Caco-2 (cell line): ENCODE results near the gene CLSTN2. TPM values are rescaled to one million over a fixed set of nuclear protein-coding genes. Genes with fewer than 3 reads are reported as not detected.

Experiments used
- BruUV-seq: library from RNA; stranded (reverse); fragments of 400-500 nt; replicated peaks from 2 replicates; lab custom pipeline; 2021; lab: Mats Ljungman, UMichigan
- CTCF ChIA-PET: fragments of 300-600 bp; sonication (Branson Sonifier 250); formaldehyde crosslinking; loops from one replicate; lab custom pipeline; 2022; ENCODE audit warnings: antibody characterized with exemption; lab: Charles Lee
- POLR2A ChIA-PET: fragments of 300-600 bp; sonication (Branson Sonifier 250); formaldehyde crosslinking; loops from one replicate; lab custom pipeline; 2022; ENCODE audit warnings: antibody characterized with exemption; lab: Charles Lee
- DNase-seq, 2 experiments: peaks; one replicate each; pipeline versions ENCODE4 v3.0.0 to v3.0.0-alpha.2; 2020 to 2022
- H3K27me3 ChIP-seq: replicated peaks from 2 replicates; pipeline ENCODE4 v1.6.0; 2011; ENCODE audit warnings: low read length; ENCODE audit not compliant: control insufficient read depth, insufficient read depth
- H3K36me3 ChIP-seq: 2 replicates; pipeline ENCODE4 v1.5.1; 2011; ENCODE audit warnings: low read length; ENCODE audit not compliant: control insufficient read depth, insufficient read depth
- H3K4me1 ChIP-seq: fragments of 250-450 bp; sonication (Bioruptor Pico); 2 replicates; pipeline ENCODE4 v1.5.1; 2020; ENCODE audit warnings: mild to moderate bottlenecking
- H3K4me3 ChIP-seq: 2 replicates; pipeline ENCODE4 v1.5.1; 2011; ENCODE audit warnings: low read depth, mild to moderate bottlenecking, control low read depth, low read length
- H3K9me3 ChIP-seq: fragments of 250-450 bp; sonication (Bioruptor Pico); 2 replicates; pipeline ENCODE4 v1.5.1; 2020; ENCODE audit warnings: mild to moderate bottlenecking, moderate library complexity
- H3K27ac Mint-ChIP-seq: one replicate; pipeline ENCODE4 v1.8.0; 2022; ENCODE audit warnings: mixed read lengths; ENCODE audit not compliant: unreplicated experiment
- H3K27me3 Mint-ChIP-seq: one replicate; pipeline ENCODE4 v1.8.0; 2022; ENCODE audit warnings: mixed read lengths; ENCODE audit not compliant: insufficient read depth, unreplicated experiment
- H3K36me3 Mint-ChIP-seq: one replicate; pipeline ENCODE4 v1.8.0; 2022; ENCODE audit warnings: mild to moderate bottlenecking, mixed read lengths; ENCODE audit not compliant: insufficient read depth, unreplicated experiment
- H3K4me1 Mint-ChIP-seq: one replicate; pipeline ENCODE4 v1.8.0; 2022; ENCODE audit warnings: low read depth, mixed read lengths; ENCODE audit not compliant: unreplicated experiment
- H3K4me3 Mint-ChIP-seq: one replicate; pipeline ENCODE4 v1.8.0; 2022; ENCODE audit warnings: mild to moderate bottlenecking, moderate library complexity, mixed read lengths; ENCODE audit not compliant: unreplicated experiment
- H3K9me3 Mint-ChIP-seq: one replicate; pipeline ENCODE4 v1.8.0; 2022; ENCODE audit warnings: mixed read lengths; ENCODE audit not compliant: unreplicated experiment
- intact Hi-C: fragments of 100-400 bp; cut with micrococcal nuclease; formaldehyde crosslinking; loops from one replicate; pipeline ENCODE4 v1.10.0; 2022; ENCODE audit not compliant: unreplicated experiment
- total RNA-seq: library from RNA; stranded (reverse); gene quantifications from 2 replicates; pipeline ENCODE4 v1.2.3, GENCODE V29; 2022
- TF ChIP-seq, protein P1 (sequence below), 2 experiments: fragments of 200-600 bp in 1 of 2; IDR thresholded peaks; 1 replicate in 1 of 2; 2 replicates in 1 of 2; pipeline versions ENCODE4 v1.5.1 to v1.8.0; 2011 to 2022; ENCODE audit warnings: antibody characterized with exemption in 1 of 2, control low read depth in 1 of 2, inconsistent platforms in 1 of 2, low read depth in 1 of 2, low read length in 1 of 2, mild to moderate bottlenecking in 1 of 2, moderate library complexity in 1 of 2; ENCODE audit not compliant: insufficient read depth in 1 of 2, severe bottlenecking in 1 of 2, unreplicated experiment in 1 of 2

Gene CLSTN2
- total RNA-seq, 1 experiment from 2014 or later, result 26.1 TPM

DNA sequence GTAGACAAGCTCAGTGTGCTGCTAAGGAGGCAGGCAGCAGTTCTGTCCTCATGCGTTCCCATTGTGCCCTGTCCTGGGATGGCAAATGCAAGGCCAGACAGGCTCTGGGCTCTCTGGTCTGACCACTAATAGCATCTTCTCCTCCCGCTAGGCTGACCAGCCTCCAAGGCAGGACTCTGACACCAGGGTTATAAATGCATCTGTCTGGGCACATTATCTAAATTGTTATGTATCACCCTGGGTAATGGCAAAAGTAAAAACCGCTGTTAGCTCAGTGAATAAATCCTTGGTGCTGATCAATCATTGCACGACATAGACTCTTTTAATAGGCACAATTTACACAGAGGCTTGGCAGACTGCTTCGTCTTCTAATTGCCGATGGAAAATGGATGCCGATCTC, 85.6 kb downstream of the CLSTN2 start:
- H3K9me3 ChIP-seq, result no peaks in the 10 kb centered on the region
- no peak overlapping the region for H3K4me3 ChIP-seq
- ChIA-PET CTCF (no interaction called here), POLR2A (no interaction called here)
- TF ChIP-seq, protein P1, sequence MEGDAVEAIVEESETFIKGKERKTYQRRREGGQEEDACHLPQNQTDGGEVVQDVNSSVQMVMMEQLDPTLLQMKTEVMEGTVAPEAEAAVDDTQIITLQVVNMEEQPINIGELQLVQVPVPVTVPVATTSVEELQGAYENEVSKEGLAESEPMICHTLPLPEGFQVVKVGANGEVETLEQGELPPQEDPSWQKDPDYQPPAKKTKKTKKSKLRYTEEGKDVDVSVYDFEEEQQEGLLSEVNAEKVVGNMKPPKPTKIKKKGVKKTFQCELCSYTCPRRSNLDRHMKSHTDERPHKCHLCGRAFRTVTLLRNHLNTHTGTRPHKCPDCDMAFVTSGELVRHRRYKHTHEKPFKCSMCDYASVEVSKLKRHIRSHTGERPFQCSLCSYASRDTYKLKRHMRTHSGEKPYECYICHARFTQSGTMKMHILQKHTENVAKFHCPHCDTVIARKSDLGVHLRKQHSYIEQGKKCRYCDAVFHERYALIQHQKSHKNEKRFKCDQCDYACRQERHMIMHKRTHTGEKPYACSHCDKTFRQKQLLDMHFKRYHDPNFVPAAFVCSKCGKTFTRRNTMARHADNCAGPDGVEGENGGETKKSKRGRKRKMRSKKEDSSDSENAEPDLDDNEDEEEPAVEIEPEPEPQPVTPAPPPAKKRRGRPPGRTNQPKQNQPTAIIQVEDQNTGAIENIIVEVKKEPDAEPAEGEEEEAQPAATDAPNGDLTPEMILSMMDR (IDR thresholded peaks at IDR 0.05; ENCODE audit: insufficient read depth in 1 of 2, low read depth in 1 of 2, low read length in 1 of 2, severe bottlenecking in 1 of 2, unreplicated experiment in 1 of 2), result no peak
- H3K27me3 Mint-ChIP-seq, result no peaks in the 10 kb centered on the region
- no peaks in the 10 kb centered on the region for H3K36me3 ChIP-seq
- H3K27ac Mint-ChIP-seq, result no peak overlapping the region
- peaks cover 18% of the 10 kb centered on the region for H3K4me1 Mint-ChIP-seq
- H3K4me1 ChIP-seq, result peaks cover 9% of the 10 kb centered on the region
- no peak for DNase-seq
- no peak overlapping the region for H3K4me3 Mint-ChIP-seq
- H3K27me3 ChIP-seq, result no peaks in the 10 kb centered on the region
- intact Hi-C loops, result no loop called here
- no peaks in the 10 kb centered on the region for H3K9me3 Mint-ChIP-seq
- no TSS peak for BruUV-seq
- H3K36me3 Mint-ChIP-seq, result no peaks in the 10 kb centered on the region

DNA sequence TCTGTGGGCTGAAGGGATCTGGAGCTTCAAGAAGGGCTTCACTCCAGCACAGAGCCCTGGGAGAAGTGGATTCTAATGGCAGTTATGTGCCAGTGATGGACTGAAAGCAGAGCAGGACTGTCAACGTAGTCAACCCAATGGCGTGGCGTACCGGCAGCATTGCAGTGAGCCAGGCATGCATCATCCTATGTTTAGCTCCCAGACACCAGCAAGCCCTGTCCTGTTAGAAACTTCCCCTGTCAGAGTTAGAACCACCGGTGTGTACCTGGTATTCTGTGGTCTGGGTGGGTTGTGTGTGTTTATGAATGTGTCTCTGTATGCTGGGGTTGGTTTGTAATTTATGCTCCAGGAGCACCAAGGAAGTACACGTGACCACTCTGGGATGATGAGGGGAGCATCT, 86.3 kb downstream of the CLSTN2 start:
- Mint-ChIP-seq H3K9me3 (no peaks in the 10 kb centered on the region), H3K27ac (no peak overlapping the region), H3K27me3 (no peaks in the 10 kb centered on the region), H3K4me1 (peaks cover 18% of the 10 kb centered on the region), H3K4me3 (no peak overlapping the region), H3K36me3 (no peaks in the 10 kb centered on the region)
- Histone ChIP-seq H3K9me3 (no peaks in the 10 kb centered on the region), H3K4me1 (peaks cover 9% of the 10 kb centered on the region), H3K36me3 (no peaks in the 10 kb centered on the region), H3K27me3 (no peaks in the 10 kb centered on the region), H3K4me3 (no peak overlapping the region)
- ChIA-PET POLR2A (no interaction called here), CTCF (no interaction called here)
- TF ChIP-seq, protein P1 (IDR thresholded peaks at IDR 0.05; ENCODE audit: insufficient read depth in 1 of 2, low read depth in 1 of 2, low read length in 1 of 2, severe bottlenecking in 1 of 2, unreplicated experiment in 1 of 2), result no peak
- DNase-seq, result no peak
- no TSS peak for BruUV-seq
- intact Hi-C loops, result no loop called here

DNA sequence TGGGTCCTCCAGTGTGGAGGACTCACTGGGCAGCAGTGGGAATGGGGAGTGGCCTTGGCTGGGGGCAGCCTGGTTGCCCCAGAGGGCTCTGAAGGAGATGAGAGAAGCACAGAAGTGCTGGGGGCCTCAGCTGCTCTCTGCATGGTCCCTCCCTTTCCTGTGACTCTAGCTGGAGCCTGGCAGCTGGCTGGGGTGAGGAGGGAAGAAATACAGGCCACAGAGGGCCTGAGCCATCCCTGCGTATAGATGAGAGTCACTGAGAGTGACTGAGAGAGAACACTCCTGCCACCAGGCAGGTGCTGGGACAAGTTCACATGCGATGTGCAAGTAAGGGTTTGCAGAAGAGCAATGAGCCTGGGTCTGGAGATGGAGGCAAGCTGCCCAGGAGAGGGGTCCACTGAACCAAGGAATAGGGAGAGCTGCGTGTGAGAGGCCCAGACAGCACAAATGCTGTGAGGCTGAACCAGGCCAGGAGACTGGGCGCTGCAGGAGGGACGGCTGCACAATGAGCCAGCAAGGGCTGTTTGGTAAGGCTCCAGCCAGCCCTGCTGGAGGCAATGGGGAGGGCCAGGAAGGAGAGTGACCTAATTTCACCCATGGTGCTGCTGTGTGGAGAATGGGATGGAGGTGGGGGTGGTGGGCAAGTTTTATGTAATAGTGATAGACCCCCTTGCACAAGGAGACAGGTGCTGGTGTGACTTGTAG, 87.2 kb downstream of the CLSTN2 start:
- CTCF ChIA-PET, result no interaction called here
- Histone ChIP-seq H3K4me3 (no peak overlapping the region), H3K36me3 (no peaks in the 10 kb centered on the region), H3K27me3 (no peaks in the 10 kb centered on the region), H3K4me1 (peaks cover 9% of the 10 kb centered on the region), H3K9me3 (no peaks in the 10 kb centered on the region)
- TF ChIP-seq, protein P1 (IDR thresholded peaks at IDR 0.05; ENCODE audit: insufficient read depth in 1 of 2, low read depth in 1 of 2, low read length in 1 of 2, severe bottlenecking in 1 of 2, unreplicated experiment in 1 of 2), result no peak
- no TSS peak for BruUV-seq
- H3K9me3 Mint-ChIP-seq, result no peaks in the 10 kb centered on the region
- no peak for DNase-seq
- no peak overlapping the region for H3K4me3 Mint-ChIP-seq
- H3K4me1 Mint-ChIP-seq, result peaks cover 18% of the 10 kb centered on the region
- intact Hi-C loops, result no loop called here
- H3K36me3 Mint-ChIP-seq, result no peaks in the 10 kb centered on the region
- no peak overlapping the region for H3K27ac Mint-ChIP-seq
- no peaks in the 10 kb centered on the region for H3K27me3 Mint-ChIP-seq
- POLR2A ChIA-PET, result no interaction called here
